Lung (tissue), 12 donors: Measurements from ENCODE around the gene ERCC6L2. TPM values are rescaled to one million over a fixed set of nuclear protein-coding genes. Genes with fewer than 3 reads are reported as not detected.

Experiments
- ATAC-seq: fragments of 200-7000 bp; cut with Tn5 transposase; one replicate; pipeline ENCODE4 v1.9.1; 2020; ENCODE audit warnings: moderate number of reproducible peaks; ENCODE audit not compliant: insufficient read depth, low FRiP score
- DNase-seq, 3 donors: peaks; one replicate each; pipeline ENCODE4 v3.0.0-alpha.2; 2013 to 2017
- H3K27ac ChIP-seq, 2 donors: one replicate each; pipeline ENCODE4 v1.5.1; 2013; ENCODE audit warnings: mild to moderate bottlenecking in 2 of 2, moderate library complexity in 2 of 2, control low read depth in 1 of 2, inconsistent platforms in 1 of 2, low read depth in 1 of 2, low read length in 1 of 2
- H3K27me3 ChIP-seq, 3 donors: one replicate each; pipeline ENCODE4 v1.5.1; 2013; ENCODE audit warnings: low read length in 2 of 3; ENCODE audit not compliant: control insufficient read depth in 3 of 3, insufficient read depth in 3 of 3
- H3K36me3 ChIP-seq, 4 donors: one replicate each; pipeline ENCODE4 v1.5.1; 2013; ENCODE audit warnings: low read length in 4 of 4, mild to moderate bottlenecking in 1 of 4, moderate library complexity in 1 of 4; ENCODE audit not compliant: control insufficient read depth in 4 of 4, insufficient read depth in 4 of 4
- H3K4me1 ChIP-seq, 5 donors: one replicate each; pipeline ENCODE4 v1.5.1; 2013; ENCODE audit warnings: low read length in 5 of 5, mild to moderate bottlenecking in 2 of 5, moderate library complexity in 1 of 5; ENCODE audit not compliant: control insufficient read depth in 5 of 5, insufficient read depth in 5 of 5
- H3K4me3 ChIP-seq: one replicate; pipeline ENCODE4 v1.5.1; 2013; ENCODE audit warnings: mild to moderate bottlenecking, control low read depth, moderate library complexity
- H3K9ac ChIP-seq, 2 donors: one replicate each; pipeline ENCODE4 v1.5.1; 2013; ENCODE audit warnings: low read length in 2 of 2, control low read depth in 1 of 2; ENCODE audit not compliant: insufficient read depth in 1 of 2
- H3K9me3 ChIP-seq, 4 donors: one replicate each; pipeline ENCODE4 v1.5.1; 2013; ENCODE audit warnings: low read length in 3 of 4, mild to moderate bottlenecking in 1 of 4, moderate library complexity in 1 of 4; ENCODE audit not compliant: control insufficient read depth in 4 of 4, insufficient read depth in 3 of 4
- WGBS, 2 donors: extraction: QIAGEN DNeasy Blood & Tissue Kit; methylation state at CpG; one replicate each; pipeline ENCODE4 v1.1.7; 2013; 5-methylcytosine and 5-hydroxymethylcytosine counted together
- polyA plus RNA-seq, 2 donors: library from polyadenylated mRNA; stranded (reverse); fragments of 200-250 nt; gene quantifications; one replicate each; pipeline ENCODE4 v1.2.1, GENCODE V29; 2013
- total RNA-seq, 2 donors: library from RNA; depleted of rRNA in 1 of 2; stranded (reverse); fragments of >200 nt in 1 of 2; gene quantifications; one replicate each; pipeline ENCODE4 v1.2.1, GENCODE V29; 2014 to 2021
- TF ChIP-seq, protein P1 (sequence below): IDR thresholded peaks from 2 replicates; pipeline ENCODE4 v1.5.1; 2012; ENCODE audit warnings: mild to moderate bottlenecking; ENCODE audit errors: control extremely low read depth, extremely low read depth
- donor health status: control.
- donor health status: control.
- donor health status: Bipolar disorder and iron deficiency.
- donor health status: healthy.
- donor health status: DM: yes; HTN: yes; CAD: no.

The ERCC6L2 gene
- total and polyA plus RNA-seq, 4 donors = 4.3 to 125 (median 24.5) TPM

DNA sequence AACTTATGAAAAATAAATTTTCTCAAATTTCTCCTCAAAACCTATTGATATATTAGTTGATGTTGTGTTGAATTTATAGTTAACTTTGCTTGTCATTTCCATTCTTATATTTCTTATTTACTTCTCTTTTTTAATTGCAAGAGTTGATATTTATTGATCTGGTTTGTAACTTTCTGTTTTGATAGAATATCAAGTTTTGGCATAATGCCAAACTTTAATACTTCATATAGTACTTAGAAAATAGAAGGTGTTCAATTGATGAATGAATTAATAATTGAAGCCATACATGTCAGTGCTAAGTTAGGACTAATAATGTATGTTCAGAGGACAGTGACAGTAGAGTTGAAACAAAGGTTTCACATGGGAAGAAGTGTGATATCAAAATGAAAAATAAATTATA lies 27.9 kb downstream of the ERCC6L2 start:
- Histone ChIP-seq H3K36me3 (peaks cover 0 to 9% (median 4%) of the 10 kb centered on the region in 4 donors), H3K27me3 (no peaks in the 10 kb centered on the region), H3K9me3 (no peaks in the 10 kb centered on the region), H3K4me3 (no peak overlapping the region), H3K9ac (no peak overlapping the region), H3K4me1 (peaks cover 0 to 8% (median 0%) of the 10 kb centered on the region in 5 donors), H3K27ac (no peak overlapping the region)
- TF ChIP-seq, protein P1, sequence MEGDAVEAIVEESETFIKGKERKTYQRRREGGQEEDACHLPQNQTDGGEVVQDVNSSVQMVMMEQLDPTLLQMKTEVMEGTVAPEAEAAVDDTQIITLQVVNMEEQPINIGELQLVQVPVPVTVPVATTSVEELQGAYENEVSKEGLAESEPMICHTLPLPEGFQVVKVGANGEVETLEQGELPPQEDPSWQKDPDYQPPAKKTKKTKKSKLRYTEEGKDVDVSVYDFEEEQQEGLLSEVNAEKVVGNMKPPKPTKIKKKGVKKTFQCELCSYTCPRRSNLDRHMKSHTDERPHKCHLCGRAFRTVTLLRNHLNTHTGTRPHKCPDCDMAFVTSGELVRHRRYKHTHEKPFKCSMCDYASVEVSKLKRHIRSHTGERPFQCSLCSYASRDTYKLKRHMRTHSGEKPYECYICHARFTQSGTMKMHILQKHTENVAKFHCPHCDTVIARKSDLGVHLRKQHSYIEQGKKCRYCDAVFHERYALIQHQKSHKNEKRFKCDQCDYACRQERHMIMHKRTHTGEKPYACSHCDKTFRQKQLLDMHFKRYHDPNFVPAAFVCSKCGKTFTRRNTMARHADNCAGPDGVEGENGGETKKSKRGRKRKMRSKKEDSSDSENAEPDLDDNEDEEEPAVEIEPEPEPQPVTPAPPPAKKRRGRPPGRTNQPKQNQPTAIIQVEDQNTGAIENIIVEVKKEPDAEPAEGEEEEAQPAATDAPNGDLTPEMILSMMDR = no peak
- DNase-seq = no peak
- no peak for ATAC-seq

DNA sequence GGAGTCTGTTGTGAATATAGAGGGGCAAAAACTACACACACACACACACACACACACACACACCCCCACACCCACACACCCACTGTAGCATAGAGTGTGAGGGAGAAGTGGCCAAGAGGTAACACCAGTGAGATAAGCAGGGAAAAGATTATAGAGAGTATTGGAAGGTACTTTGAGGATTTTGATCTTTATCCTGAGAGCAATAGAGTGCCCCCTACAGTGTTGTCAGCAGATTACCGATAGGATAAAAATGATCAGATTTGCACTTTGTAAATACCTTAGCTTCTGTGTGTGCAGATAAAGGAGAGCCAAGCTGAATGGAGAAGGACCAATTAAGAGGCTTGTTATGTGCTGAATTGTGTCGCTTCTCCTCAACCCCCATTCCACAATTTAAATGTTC lies 32.3 kb downstream of the ERCC6L2 start:
- Histone ChIP-seq H3K9ac (no peak overlapping the region), H3K36me3 (peaks cover 0 to 7% (median 5%) of the 10 kb centered on the region in 4 donors), H3K4me1 (no peaks in the 10 kb centered on the region), H3K9me3 (no peaks in the 10 kb centered on the region), H3K27me3 (no peaks in the 10 kb centered on the region), H3K27ac (no peak overlapping the region), H3K4me3 (no peak overlapping the region)
- WGBS, 2 donors = 89% methylated on average over 2 of the region's 2 CpGs
- no peak for ATAC-seq
- TF ChIP-seq, protein P1 = no peak
- DNase-seq = no peak

DNA sequence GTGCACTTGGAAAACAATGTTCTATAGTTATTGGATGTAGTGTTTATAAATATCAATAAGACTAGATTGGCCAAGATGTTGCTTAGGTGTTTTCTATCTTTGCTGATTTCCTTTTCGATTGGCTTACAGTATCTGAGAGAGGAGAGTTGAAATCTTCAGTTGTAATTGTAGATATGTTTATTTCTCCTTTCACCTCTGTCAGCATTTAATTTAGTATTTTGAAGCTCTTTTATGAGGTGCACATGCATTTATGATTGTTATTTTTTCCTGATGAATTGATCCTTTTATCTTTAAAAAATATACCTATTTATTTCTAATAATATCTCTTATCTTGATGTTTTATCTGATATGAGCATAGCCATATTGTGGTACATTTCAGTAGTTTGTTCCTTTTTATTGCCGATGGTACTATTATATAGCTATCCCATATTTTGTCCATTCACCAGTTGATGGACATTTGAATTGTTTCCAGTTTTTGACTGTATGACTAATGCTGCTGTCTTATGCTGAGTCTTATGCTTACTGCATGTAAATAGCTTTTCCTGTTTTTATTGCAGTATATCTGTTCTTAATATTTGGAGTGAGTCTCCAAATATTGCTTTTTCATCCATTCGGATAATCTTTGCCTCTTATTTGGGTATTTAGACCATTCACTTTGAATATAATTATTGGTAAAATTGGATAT lies 34.7 kb downstream of the ERCC6L2 start:
- Histone ChIP-seq H3K9me3 (no peaks in the 10 kb centered on the region), H3K36me3 (peaks cover 0 to 8% (median 5%) of the 10 kb centered on the region in 4 donors), H3K4me1 (no peaks in the 10 kb centered on the region), H3K4me3 (no peak overlapping the region), H3K9ac (no peak overlapping the region), H3K27me3 (no peaks in the 10 kb centered on the region), H3K27ac (no peak overlapping the region)
- ATAC-seq (no peak), DNase-seq (no peak)
- WGBS, 2 donors = 95 to 96% methylated on average over 3 of the region's 3 CpGs
- TF ChIP-seq, protein P1 = no peak
